Activated effector memory CD4-positive, alpha-beta T cell treated with anti-CD3 and anti-CD28 coated beads, Interleukin-2, amount 50 U/mL, for 16 hours (primary cell): ENCODE results near the gene MCOLN1.
"Not testable (repeated sequence)": the region's sequence is repeated elsewhere in the genome, so short reads cannot be mapped to it uniquely, and the experiment has no call there.

ENCODE experiments used
- DNase-seq: peaks from one replicate; pipeline ENCODE4 v3.0.0-alpha.2; 2020

Gene MCOLN1

DNA sequence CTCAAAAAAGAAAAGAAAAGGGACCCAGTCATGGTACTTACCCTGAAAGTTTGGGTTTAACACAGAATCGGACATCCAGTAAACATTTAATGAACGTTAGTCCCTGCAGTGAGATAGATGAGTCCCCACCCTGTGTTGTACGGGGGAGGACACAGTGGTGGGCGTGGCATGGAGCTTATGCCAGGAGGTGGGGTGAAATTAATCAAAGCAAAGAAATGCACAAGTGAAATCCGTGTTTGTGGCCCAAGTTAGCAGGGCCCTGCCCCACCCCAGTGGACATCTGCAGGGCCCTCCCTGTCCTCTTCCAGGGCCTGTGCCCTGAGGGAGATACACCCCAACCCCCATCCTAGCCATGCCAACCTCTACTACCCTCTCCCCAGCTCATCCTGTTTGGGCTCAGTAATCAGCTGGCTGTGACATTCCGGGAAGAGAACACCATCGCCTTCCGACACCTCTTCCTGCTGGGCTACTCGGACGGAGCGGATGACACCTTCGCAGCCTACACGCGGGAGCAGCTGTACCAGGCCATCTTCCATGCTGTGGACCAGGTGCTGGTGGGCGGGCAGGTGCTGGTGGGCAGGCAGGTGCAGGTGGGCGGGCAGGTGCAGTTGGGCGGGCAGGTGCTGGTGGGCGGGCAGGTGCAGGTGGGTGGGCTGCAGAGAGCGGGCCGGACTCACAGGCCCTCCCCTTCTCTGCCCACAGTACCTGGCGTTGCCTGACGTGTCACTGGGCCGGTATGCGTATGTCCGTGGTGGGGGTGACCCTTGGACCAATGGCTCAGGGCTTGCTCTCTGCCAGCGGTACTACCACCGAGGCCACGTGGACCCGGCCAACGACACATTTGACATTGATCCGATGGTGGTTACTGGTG, 3.9 kb downstream of the MCOLN1 start:
- no peak for DNase-seq

DNA sequence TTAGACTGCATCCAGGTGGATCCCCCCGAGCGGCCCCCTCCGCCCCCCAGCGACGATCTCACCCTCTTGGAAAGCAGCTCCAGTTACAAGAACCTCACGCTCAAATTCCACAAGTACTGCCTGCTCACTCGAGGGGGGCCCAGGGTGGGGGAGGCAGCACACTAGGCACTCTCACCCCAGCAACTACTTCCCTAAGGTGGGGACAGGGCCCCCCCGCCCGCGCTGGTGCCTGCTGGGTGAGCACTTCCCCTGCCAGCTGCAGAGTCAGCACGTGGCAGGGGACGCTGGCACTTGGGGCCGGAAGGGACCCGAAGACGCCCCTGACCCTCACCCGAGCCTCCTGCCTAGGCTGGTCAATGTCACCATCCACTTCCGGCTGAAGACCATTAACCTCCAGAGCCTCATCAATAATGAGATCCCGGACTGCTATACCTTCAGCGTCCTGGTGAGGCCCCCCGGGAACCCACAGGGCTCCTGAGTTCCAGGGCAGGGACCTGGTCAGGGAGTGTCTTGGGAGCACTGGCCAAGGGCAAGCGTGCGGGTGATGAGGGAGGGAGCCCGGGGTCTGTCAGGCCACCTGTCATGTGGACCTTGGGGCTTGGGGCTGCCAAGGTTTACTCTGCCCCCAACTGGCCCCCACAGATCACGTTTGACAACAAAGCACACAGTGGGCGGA, 5.2 kb downstream of the MCOLN1 start:
- no peak for DNase-seq

DNA sequence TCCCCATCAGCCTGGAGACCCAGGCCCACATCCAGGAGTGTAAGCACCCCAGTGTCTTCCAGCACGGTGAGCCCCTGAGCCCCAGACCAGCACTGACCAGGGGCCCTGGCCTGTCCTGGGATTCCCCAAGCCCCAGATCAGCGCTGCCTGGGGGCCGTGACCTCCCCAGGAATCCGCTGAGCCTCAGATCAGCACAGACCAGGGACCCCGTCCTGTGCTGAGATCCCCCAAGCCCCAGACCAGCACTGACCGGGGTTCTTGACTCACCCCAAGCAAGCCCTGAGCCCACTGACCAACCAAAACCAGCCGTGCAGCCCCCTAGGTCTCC, 5.7 kb downstream of the MCOLN1 start:
- no peak for DNase-seq

DNA sequence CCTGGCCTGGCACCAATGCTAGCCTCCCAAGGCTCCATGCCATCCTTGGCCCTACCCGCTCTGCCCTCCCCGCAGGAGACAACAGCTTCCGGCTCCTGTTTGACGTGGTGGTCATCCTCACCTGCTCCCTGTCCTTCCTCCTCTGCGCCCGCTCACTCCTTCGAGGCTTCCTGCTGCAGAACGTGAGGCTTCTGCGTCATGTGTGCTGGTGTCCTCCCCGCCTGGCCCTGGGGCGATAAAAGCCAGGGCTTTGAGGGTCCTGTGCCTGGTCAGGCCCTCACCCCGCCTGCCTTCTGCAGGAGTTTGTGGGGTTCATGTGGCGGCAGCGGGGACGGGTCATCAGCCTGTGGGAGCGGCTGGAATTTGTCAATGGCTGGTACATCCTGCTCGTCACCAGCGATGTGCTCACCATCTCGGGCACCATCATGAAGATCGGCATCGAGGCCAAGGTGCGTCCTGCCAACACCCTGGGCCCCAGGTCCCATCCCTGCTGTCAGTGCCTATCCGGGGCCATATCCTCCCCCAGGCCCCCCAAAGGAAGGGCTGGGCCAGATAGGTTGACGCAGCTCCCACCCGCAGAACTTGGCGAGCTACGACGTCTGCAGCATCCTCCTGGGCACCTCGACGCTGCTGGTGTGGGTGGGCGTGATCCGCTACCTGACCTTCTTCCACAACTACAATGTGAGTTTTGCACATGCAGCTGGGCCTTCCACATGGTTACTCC, 6.3 kb downstream of the MCOLN1 start:
- no peak for DNase-seq

DNA sequence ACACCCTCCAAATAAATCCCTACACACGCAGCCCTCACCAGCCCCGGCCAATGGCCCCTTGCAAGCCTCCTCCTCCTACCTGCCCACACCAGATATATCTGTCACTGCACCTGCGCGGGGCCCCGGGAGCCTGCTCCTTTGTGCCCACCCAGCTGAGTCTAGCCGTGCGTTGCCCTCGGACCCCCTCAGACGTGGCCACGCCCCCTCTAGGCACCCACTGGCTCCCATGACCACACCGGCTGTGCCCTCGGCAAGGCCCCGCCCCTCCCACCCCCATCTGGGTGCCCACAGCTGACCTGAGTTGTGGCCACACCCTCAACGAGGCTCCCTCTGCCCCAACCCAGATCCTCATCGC, 6.8 kb downstream of the MCOLN1 start:
- DNase-seq, result no peak

DNA sequence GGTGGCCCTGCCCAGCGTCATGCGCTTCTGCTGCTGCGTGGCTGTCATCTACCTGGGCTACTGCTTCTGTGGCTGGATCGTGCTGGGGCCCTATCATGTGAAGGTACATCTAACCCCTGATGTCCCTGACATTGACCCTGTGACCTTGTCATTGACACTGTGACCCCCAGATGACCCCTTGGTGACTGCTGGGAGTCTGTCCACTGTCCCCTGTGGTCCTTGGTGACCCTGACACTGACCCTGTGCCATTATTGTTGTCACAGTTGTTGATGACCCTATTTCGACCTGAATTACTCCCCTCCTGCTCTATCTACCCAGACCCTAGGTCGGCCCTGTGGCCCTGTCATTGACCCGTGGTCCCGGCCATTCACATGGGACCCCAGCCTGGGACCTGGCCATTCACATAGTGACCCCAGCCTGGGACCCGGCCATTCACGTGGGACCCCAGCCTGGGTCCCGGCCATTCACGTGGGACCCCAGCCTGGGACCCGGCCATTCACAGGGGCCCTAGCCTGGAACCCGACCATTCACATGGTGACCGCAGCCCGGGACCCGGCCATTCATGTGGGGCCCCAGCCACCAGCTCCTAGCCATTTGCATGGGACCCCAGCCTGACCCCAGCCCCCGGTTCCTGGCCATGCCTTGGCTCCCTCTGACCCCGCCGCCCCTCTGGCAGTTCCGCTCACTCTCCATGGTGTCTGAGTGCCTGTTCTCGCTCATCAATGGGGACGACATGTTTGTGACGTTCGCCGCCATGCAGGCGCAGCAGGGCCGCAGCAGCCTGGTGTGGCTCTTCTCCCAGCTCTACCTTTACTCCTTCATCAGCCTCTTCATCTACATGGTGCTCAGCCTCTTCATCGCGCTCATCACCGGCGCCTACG, 7.4 kb downstream of the MCOLN1 start:
- no peak for DNase-seq

DNA sequence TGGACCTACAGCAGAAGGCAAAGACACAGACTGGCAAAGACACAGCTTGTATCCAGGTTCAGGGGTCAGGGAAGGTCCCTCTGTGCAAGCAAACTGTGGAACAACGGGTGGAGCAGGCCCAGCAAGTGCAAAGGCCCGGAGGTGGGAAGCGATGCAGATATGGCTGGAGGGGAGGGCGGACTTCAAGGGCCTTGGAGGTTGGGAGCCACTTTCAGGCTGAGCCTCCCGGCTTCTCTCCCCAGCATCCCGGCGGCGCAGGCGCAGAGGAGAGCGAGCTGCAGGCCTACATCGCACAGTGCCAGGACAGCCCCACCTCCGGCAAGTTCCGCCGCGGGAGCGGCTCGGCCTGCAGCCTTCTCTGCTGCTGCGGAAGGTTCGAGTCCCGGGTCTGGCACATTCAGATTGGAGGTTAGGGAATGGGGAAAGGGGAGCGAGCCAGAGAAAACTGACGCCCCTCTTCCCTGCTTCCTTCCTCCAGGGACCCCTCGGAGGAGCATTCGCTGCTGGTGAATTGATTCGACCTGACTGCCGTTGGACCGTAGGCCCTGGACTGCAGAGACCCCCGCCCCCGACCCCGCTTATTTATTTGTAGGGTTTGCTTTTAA, 11.0 kb downstream of the MCOLN1 start:
- DNase-seq, result no peak

DNA sequence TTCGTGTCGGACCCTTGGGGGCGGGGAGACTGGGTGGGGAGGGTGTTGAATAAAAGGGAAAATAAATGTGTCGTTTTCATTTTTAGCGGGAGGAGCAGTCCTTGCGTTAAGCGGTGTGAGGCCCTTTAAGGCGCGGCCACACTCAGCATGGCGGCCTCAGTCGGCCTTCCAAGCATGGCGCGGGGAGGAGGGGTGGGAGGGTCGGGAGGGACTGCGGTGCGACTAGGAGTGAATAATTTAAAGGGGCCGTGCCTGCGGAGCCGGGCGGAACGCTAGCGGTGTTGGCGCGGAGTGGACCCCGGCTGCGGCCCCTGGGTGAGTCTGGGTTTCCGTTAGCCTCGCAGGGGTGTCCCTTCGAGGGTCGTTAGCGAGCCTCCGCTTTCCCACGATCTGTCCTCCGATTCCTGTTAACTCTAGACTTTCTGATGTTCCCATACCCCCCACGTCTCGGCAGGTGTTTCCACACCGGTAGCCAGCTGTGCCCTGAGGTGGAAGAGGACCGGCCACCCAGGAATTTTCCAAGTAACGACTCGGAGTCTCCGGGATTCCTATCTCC, 11.6 kb downstream of the MCOLN1 start:
- DNase-seq, result peak; percentile 96

DNA sequence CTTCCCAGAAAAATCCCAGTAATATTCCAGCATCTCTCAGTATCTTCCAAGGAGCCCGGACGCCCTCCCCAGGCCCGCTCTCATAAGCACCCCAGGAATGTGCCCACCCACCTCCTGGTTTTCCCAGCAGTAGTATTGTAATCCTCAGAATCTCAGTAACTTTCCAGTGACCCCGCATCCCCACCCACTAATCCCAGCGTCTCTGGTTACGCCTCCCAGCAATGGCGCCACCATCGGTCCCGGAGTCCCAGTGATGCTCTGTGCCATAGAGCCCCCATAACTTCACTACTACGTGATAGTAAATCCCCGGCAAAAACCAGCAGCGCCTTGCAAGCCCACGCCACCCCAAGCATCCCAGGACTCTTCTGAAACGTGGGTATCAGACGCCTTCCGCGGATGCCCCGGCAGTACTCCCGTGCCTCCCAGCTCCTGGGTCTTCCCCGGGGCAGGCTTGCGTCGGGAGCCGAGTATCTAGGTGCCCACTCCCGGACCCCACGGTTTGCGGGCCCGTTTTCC, 12.2 kb downstream of the MCOLN1 start:
- peak; percentile 80 for DNase-seq

DNA sequence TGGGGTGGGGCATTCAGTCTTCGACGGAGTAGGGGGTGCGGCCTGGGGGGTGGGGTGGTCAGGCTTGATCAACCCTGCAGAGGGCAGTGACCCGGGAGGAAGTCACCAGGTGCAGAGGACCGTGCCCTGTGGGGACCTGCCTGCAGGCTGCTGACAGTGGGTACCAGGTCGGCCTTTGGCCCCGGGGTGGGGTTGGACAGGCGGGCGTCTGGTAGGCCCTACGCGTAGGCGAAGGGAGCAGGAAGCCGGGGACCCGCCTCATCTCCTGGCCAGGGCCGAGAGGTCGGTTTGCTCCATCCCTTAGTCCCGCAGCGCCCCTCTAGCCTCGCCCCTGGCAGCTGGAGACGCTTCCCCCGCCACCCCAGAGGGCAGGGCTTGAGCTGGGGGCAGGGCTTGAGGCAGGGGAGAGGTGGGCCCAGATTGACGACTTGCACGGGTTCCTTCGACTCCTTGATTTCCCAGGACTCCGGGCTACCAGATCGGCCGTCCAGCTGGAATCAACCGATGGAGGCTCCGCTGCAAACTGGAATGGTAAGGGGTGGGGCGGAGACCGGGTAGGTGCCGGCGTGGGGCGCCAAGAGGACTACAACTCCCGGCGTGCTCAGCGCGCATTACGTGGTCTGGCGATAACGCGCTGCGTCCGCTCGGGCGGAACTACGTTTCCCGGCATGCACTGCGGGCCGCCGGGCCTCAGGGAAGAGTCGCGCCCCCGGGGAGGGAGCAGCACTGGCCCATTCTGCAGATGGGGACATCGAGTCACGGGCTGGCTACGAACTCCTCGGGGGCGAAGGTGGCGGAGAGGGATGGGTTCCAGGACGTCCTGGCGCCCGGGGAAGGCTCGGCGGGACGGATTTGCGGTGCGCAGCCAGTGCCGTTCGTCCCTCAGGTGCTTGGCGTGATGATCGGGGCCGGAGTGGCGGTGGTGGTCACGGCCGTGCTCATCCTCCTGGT, 12.9 kb downstream of the MCOLN1 start, which contains the start of gene PNPLA6:
Gene PNPLA6, plus strand, starts transcription at position 671 of the 951 bp plus-strand sequence. Its CDS starts 72 bp downstream, at position 743.
- DNase-seq, result peak; percentile 99

DNA sequence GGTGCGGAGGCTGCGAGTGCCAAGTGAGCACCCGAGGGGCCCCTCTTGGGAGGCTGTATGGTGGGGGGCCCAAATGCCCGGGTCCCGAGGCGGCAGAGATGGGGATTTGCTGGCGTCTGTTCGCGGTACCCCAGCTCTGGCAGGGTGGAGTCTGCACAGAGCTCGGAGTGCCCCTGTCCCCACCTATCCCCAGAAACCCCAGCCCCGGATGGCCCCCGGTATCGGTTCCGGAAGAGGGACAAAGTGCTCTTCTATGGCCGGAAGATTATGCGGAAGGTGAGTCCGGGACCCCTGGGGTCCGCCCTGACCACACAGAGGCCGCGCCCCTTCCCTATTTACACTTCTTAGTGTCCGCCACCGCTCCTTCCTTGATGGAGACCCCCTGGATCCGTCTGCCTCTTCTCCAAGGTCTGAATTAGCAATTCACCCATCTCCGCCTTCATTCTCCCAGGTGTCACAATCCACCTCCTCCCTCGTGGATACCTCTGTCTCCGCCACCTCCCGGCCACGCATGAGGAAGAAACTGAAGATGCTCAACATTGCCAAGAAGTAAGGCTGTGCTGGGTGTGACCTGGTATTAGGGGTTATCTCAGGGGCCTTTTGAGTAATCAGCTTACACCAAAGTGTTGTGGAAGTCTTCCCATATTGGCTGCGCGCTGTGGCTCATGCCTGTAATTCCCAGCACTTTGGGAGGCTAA, 13.7 kb downstream of the MCOLN1 start:
- no peak for DNase-seq

DNA sequence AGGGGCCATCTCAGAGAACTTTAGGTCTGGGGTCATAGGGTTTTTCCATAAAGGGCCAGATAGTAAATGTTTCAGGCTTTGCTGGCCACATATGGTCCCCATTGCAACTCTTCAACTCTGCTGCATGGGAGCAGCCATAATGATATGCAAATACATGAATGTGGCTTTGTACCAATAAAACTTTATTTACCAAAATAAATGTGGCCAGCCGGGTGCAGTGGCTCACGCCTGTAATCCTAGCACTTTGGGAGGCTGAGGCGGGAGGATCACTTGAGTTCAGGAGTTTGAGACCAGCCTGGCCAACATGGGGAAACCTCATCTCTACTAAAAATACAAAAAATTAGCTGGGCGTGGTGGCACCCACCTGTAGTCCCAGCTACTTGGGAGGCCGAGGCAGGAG, 16.6 kb downstream of the MCOLN1 start:
- not testable (repeated sequence) for DNase-seq

DNA sequence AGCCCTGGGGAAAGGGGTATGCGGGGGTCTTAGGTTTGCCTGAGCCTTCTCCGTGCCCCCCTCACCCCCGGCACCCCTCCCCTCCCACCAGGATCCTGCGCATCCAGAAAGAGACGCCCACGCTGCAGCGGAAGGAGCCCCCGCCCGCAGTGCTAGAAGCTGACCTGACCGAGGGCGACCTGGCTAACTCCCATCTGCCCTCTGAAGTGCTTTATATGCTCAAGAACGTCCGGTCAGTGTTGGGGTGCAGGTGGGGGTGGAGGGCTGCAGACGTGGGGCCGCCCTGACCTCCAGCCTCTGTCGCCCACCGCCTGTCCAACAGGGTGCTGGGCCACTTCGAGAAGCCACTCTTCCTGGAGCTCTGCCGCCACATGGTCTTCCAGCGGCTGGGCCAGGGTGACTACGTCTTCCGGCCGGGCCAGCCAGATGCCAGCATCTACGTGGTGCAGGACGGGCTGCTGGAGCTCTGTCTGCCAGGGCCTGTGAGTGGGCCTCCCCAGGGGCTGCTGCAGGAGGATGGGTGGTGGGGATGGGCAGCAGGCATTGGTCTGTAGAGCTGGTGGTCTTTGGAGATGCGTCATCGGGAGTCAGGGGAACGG, 17.5 kb downstream of the MCOLN1 start:
- DNase-seq, result no peak

DNA sequence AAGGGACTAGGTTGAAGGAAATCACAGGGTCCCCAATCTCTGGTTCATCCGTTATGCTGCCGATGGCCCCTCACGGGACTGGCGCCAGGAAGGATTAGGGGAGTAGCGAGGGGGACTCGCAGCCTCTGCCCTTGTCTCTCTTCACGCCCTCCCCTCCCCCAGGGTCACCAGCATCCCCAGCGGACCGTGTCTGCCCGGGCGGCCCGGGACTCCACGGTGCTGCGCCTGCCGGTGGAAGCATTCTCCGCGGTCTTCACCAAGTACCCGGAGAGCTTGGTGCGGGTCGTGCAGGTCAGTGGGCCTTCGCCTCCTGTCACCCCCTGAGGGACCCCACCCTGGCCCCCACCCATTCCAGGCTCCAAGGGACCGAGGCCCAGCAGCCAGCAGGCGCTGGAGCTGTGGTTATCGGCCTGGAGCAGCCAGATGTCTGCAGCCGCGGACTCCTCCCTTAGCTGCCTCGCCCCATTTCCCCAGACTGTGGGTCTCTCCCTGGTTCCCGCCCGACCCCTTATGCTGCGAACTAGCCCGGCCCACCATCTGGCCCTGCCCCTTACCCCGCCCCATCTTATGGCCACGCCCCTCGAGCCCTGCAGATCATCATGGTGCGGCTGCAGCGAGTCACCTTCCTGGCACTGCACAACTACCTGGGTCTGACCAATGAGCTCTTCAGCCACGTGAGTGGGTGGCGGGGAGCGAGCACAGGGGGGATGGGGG, 18.5 kb downstream of the MCOLN1 start:
- no peak for DNase-seq

DNA sequence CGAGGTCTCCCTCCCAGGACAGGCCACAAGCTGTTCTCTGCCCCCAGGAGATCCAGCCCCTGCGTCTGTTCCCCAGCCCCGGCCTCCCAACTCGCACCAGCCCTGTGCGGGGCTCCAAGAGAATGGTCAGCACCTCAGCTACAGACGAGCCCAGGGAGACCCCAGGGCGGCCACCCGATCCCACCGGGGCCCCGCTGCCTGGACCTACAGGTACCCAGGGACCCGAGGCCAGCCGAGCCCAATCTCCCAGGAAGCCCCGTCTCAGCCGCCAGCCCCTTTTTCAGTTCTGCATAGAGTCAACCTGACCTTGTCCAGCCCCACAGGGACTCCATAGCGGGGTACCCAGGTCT, 19.0 kb downstream of the MCOLN1 start:
- DNase-seq, result no peak

DNA sequence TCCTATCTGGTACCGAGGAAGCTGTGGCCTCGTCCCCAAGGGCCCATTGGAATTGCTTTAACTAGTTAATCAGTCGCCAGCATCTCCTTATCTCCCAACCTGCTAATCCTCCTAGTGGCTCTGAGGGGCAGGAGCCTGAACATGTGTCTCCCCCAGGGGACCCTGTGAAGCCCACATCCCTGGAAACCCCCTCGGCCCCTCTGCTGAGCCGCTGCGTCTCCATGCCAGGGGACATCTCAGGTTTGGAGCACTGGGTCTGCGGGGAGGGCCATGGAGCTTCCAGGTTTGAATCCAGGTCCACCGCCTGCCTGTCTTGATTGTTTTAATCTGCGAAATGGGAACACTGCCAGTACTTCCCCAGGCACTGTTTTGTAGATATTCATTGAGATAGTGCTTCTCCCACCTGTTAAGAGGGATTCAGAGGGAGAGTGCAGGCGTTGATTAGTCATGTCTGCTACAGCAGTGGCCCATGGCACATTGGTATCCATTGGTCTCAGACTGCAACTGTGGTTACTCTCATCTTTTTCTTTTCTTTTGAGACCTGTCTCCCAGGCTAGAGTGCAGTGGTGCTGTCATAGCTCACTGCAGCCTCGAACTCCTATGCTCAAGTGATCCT, 19.5 kb downstream of the MCOLN1 start:
- no peak for DNase-seq

DNA sequence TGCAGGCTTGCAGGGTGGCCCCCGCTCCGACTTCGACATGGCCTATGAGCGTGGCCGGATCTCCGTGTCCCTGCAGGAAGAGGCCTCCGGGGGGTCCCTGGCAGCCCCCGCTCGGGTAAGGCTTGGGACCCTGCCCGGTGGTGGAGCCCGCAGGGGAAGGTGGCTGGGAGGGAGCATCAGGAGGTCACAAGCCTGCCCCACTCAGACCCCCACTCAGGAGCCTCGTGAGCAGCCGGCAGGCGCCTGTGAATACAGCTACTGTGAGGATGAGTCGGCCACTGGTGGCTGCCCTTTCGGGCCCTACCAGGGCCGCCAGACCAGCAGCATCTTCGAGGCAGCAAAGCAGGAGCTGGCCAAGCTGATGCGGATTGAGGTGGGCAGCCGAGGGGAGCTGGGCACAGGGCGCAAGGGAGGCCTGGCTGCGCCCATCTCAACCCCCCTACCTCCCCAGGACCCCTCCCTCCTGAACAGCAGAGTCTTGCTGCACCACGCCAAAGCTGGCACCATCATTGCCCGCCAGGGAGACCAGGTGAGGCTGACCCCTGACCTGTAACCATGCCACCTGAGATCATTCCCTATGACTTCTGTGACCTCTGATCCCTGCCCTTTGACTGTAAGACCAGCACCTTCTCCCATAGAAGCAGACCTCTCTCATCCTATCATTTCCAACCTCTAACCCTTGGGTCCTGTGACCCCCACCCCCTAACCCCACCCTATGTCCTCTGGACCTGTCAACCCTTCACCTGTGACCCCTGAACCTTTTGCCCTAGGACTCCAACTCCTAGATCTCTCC, 20.3 kb downstream of the MCOLN1 start:
- DNase-seq, result no peak

DNA sequence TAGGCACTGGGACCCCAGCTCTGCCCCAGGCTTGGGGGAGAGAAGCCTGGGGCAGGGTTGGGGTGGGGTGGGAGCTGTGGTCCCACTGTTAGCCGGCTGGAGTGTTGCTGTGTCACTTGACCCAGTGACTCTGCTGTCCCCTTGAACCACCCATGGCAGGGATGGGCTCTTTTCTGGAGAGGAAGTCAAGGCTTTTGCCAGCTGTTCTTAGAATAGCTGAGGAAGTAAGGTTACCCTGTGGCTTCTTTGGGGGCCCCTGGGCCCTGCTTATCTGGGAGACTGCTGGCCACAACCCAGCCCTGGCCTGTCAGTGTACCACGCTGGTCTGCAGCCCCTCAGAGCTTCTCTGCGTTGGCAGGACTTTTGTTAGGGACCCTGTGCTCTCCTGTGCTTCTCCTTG, 22.2 kb downstream of the MCOLN1 start:
- no peak for DNase-seq
